GM21529 (cell line): Measurements from ENCODE around the gene ALDOB.
A peak's percentile ranks its signal among the peaks of the same experiment; 100 is the strongest.

Source experiments
- ATAC-seq: cut with Tn5 transposase; IDR thresholded peaks from one replicate; pipeline ENCODE4 v1.9.1; 2021; ENCODE audit not compliant: unreplicated experiment

The ALDOB gene

DNA sequence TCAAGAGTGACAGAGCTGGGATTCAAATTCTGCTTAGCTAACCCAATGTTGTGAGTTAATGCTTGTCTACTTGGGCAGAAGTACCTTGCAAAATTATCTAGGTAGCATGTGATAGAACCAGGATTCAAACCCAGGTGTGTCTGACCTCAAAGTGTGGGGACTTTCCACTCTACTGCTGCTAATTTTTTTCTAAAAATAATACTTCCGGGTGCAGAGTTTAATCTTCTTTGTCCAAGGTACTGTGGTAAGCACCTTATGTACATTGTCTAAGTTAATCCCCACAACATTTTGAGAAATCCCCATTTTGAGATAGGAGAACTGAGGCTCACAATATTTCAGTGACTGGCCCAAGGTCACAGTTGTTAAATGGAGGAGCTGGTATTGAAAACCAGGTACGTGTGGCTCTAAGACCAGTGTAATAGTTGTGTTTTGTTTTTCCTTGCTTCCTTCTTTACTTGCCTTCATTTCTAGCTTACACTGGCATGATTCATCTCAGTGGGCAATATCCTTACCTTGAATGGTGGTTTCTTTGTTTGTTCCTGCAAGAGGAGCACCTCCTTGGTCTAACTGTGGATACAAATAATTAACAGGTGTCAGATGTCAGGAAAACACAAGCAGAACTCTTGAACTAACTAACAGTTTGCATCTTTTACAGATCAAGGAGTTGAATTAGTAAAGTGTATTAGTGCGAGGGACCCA is 7.5 kb downstream of the ALDOB start:
- peak; percentile 73 for ATAC-seq

DNA sequence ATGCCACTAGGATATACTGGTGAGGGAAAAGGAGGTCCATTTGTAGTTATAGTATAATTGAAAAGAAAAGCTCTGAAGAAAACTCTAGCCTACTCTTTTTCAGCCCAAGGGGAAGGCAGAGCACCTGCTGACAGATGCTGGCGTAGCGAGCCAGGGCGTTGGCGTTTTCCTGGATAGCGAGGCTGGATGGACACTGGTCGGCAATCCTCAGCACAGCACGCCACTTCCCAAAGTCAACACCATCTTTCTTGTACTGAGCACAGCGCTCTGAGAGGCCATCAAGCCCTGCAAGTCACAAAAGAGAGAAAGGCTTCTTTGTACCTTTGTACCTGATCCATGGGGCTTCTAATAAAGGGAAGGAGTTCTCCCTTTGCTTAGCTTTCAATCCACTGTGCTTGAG is 8.2 kb downstream of the ALDOB start:
- ATAC-seq = no peak

DNA sequence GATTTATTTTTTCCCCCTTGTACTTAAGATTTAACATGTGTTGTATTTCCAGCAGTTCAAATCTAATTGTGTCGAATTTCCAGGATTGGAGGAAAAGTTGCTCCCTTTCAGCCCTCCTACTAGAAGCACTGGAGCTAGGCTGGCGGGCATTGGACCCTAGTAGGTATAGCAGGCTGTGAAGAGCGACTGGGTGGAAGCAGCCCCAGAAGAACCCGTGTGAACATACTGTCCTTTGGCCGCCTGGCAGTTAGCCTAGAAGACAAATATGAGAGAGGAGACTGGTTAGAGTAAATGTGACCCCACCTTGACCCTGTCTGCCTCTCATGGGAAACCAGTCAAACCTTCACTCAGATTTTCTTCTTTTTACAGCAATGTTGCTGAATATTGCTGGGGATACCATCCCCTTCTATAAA is 13.9 kb downstream of the ALDOB start:
- ATAC-seq = no peak

DNA sequence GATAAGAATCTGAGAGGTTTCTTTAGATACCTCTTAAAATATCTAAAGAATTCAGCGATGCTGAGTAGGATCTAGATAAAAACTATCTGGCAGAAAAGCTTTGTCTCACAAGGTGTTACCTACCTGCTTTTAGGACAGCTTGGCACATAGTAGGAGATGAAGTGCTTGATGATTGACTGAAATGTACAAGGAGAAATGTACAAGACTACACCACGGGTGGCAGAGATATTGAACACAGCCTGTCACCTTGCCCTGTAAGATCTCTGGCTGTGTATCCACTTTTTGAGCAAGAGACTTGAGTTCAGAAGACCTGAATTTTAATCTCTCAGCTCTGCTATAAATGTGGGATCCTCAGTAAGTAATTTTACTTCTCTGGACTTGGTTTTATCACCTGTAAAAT is 15.7 kb downstream of the ALDOB start:
- no peak for ATAC-seq

DNA sequence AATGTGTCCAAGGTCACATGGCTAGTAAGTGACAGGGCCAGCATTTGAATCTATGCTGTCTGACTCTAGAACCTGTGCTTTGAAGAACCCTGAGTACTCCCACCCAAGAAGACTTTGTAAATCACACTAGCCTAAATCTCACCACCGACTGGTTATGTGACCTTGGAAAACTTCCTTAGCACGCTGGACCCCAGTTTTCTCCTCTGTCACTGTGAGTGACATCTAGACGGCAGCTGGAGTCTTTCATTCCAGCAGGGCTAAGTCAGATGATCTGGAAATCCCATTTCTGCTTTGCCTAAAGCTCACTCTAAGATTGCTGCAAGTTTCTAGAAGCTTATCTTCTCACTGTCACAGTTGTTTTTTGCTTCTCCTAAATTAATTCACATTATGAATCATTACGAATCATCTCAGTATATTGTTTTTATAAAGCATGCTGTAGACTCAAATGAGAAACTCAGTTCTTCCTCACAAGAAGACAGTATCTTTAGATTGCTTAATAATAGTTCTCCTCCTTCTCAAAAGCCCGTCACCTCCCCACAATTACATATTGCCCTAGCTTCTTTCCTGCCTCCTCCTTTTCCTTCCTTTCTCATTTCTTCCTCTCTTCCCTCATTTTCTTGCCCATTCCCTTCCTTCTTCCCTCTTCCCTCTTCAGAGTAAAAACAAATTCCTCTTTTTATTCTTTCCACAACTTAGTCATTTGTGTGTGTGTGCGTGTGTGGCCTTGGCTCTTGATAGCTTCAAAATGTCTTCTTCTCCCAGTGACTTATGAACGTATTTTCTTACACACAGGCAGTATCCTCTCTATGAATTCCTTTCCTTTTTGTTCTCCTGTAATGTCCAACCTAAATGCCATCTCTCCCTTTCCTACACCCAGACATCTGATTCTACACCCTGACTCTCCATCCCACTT is 16.8 kb downstream of the ALDOB start:
- ATAC-seq = no peak

DNA sequence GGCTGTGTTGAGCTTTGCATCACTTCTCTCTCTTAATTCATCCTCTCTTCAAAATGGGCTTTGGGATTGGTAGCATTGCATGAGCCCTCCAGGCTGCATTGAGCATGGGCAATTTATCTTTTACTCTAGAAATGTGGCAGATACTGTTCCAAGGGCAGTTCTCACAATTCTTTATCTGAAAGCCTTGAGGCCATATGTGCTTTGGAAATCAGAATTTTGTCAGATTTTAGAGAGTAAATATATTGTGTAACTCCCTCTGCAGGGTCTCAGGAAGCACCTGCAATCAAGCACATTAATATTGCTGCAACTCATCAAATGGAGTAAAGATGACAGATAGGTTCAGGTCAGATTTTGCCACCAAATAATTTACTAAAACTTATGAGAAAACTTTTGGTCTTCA is 17.6 kb downstream of the ALDOB start:
- ATAC-seq = no peak

DNA sequence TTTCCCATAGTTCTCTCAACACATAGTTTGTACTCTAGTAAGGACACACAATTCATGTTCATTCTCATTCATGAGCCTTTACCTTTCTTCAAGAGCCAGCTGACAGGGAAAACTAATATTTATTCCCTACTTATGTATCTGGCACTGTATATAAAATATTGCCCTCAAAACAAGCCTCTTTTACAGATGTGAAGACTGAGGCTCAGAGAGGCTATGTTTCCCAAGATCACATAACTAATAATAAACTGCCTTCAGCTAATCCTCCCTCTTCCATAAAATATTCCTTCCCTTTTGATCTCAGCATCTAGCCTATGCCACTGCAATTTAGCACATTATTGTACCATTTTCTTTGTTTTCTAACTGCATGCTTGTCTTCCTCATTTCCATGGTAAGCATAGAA is 18.2 kb downstream of the ALDOB start:
- ATAC-seq = no peak

DNA sequence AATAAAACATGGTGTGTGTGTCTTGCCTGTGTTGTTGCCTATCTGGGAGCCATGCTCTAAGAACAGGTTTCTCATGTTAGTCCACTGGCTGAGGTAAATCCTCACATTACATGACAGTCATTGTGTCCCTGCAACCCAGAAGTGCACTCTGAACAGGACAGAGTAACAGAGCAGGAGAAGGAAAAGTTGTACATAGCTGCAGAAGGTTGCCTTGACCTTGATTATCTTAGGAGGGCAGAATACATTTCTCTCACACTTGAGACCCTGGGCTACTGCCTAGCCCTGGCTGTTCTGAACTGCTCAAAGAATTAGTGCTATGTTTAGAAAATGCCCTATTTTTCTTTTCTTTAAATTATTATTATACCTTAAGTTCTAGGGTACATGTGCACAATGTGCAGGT is 20.0 kb downstream of the ALDOB start:
- ATAC-seq = no peak

DNA sequence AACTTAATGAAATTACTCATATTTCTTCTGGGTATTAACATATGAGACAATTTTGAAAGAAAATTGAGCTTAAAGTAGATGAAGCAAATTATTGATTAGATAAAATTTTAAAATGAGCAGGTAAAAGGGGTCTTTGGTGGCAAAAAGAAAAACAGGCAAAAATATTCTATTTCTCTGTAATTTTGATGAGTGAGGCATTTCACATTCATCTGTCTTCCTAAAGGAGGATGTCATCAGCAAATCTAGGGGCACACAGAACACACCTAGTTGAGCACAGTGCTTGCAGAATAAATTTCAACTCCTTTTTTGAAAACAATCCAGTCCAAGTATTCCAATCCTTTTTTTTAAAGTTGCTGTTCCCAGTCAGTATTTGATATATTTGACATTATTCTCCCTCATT is 20.7 kb downstream of the ALDOB start:
- ATAC-seq = no peak

DNA sequence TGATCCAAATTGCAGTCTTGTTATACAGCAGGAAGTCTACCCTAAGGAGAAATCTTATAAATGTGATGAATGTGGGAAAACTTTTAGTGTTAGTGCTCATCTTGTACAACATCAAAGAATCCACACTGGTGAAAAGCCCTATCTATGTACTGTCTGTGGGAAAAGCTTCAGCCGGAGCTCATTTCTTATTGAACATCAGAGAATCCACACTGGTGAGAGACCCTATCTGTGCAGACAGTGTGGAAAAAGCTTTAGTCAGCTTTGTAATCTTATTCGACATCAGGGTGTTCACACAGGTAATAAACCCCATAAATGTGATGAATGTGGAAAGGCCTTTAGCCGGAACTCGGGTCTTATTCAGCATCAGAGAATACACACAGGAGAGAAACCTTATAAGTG is 26.5 kb downstream of the ALDOB start:
- no peak for ATAC-seq

DNA sequence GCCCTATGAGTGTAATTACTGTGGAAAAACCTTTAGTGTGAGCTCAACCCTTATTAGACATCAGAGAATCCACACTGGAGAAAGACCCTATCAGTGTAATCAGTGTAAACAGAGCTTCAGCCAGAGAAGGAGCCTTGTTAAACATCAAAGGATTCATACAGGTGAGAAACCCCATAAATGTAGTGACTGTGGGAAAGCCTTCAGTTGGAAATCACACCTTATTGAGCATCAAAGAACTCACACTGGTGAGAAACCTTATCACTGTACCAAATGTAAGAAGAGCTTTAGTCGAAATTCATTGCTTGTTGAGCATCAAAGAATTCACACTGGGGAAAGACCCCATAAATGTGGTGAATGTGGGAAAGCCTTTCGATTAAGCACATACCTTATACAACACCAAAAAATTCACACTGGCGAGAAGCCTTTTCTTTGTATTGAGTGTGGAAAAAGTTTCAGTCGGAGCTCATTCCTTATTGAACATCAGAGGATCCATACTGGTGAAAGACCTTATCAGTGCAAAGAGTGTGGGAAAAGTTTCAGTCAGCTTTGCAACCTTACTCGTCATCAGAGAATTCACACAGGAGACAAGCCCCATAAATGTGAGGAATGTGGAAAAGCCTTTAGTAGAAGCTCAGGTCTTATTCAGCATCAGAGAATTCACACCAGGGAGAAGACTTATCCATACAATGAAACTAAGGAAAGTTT is 27.0 kb downstream of the ALDOB start:
- no peak for ATAC-seq

DNA sequence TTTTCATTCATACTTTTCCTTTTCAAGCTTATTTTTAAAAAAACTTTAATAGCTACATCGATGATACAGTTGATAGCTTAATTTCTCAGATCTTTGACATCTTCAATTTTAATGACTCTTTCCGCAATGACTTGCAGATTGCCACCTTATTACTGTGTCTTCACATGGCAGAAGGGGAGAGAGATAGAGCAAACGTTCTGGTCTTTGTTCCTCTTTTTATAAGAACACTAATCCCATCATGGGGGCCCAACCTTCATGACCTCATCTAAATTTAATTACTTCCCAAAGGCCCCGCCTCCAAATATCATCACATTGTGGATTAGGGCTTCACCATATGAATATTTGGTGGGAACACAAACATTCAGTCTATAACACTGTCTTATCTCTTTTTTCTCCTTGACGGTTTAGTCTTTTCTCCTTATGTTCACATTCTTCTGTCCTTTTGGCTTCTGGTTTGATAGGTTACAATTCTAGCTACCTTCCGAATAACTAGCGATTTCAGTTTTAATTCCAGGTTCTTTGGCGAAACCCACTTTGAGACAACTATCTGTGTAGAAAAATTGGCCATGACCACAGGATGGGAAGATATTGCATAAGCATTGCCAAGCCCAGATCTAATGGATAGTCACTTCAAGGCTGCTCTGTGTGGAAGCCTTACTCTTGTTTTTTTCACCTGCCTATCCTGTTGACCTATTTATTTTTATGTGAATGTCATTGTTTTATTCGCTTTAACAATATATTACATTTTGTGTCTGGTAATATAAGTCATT is 31.9 kb downstream of the ALDOB start:
- no peak for ATAC-seq

DNA sequence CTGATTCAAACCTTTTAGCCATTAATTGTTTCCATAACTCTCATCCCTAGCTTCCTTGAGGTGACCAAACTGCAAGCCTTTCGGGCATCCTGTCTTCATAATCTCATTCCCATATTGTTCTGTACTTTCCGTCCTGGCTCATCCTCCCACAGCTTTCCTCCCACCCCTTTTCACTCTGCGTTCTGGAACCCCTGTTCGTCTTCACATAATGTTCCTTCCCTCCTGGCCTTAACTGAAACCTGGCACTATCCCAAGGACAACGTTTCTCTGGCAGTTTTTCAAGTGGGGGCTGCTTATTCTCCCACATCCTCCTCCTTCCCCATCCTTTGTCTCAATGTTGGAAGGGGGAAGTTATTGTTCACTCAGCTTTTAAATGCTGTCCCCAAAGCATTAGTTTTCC is 35.5 kb downstream of the ALDOB start:
- ATAC-seq = no peak

DNA sequence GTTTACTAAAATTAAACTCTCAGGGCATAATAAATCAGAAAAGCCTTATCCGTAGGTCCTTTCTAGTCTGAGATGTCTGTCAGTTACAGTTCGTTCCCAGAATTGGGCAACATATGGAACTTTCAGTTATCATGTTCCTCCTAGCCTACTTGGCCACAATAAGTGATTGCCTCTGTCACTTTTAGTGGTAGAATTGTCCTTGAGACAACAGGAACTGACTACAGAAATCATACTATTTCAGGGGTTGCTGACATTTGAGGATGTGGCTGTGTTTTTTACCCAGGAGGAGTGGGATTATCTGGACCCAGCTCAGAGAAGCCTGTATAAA is 36.0 kb downstream of the ALDOB start:
- ATAC-seq = no peak

DNA sequence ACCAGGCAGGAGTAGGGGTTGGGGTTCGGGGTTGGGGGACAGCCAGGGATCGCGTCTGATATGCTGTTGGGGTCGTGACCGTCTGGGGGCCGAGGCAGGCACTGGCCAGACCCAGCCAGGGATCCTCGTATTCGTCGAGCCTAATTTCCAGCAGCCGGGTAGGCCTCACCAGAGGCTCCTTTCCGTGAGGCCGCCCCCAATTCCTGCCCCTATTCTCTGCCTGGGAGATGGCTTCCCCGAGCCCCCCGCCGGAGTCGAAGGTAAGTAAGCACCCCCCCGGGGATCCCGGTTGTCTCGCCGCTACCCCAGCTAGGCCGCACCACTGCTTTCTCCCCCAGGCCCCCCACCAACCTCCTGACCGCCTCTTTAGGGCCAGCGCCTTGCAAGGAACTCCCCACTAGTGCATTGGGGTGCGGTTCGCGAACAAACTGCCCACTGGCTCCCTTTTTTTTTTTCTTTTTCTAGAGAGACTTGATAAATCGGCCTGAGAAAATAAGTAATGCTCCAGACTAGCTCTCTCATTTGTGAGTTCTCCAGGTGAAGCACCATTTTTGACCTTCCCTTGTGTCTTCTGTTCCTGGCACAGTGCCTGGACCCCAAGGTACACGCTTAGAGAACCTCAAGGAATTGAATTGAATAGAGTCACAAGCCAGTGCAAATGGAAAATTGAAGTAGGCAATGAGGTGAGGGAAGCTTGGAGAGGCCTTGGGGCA is 36.5 kb downstream of the ALDOB start:
- peak; percentile 9 for ATAC-seq

DNA sequence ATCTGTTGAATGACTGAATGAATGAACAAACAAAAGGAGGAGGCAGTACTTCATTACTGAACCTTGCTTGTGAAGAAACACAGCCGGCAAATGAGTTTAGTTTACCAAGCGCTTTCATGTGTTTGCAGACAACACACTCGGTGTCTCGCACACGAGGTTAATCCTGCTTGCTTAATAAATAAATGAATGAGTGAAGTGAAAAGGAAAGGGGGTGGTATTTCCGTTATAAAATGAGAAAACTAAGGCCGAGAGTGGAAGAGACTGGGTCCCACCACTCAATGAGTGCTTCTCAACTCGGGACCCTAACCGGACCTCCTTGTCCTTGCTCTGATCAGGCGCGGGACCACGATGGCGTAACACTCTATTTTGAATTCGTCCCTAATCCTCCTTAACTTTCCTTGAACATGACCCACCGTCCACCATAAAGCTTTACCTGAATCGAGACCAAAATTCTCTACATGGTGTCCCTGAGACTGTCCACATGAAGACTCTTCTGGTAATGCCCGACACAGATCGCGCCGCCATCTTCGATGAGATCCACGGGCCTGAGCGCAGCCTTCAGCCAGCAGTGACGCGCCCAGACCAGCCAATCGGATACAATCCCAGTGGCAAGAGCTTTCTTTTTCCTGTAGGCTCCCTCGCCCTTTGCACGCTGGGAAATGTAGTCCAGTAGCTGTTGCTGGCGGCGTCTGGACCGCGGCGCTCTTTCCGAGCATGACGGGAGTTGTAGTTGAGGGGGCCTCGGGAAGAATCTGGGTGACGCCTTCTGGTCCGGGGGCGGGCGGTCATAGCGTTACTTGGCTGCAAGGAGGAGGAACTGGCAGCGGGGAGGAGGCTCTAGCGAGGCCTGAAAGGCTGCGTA is 37.3 kb downstream of the ALDOB start, which contains the start of the genes MRPL50 and ZNF189:
Gene MRPL50, minus strand, starts transcription at position 551 of the 862 bp plus-strand sequence. Its CDS starts 26 bp downstream, at position 525.
Gene ZNF189, plus strand, starts transcription at position 784 of the 862 bp plus-strand sequence. CDS start 306 bp downstream, outside the sequence.
- ATAC-seq = peak; percentile 97

DNA sequence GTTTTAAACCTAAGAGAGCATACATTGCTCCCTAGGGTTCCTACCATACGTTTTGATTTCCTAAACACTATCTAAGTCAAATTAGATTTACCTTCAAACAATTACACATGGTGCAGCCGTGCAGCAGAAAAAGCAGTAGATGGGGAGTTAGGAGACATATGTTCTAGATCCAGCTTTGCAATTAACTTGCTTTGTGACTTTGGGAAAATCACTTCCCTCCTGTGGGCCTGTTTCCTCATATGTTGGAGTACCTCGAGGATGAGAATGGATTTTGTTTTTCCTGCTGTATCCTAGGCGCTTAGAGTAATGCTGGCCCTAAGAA is 37.9 kb downstream of the ALDOB start:
- no peak for ATAC-seq

DNA sequence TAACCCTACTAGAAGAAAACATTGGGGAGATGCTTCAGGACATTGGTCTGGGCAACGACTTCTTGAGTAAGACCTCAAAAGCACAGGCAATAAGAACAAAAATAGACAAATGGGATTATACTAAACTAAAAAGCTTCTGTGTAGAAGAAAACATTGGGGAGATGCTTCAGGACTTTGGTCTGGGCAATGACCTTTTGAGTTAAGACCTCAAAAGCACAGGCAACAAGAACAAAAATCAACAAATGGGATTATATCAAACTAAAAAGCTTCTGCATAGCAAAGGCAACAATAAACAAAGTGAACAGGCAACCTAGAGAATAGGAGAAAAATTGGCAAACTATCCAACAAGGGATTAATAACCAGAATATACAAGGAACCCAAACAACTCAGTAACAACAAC is 40.9 kb downstream of the ALDOB start:
- ATAC-seq = no peak

DNA sequence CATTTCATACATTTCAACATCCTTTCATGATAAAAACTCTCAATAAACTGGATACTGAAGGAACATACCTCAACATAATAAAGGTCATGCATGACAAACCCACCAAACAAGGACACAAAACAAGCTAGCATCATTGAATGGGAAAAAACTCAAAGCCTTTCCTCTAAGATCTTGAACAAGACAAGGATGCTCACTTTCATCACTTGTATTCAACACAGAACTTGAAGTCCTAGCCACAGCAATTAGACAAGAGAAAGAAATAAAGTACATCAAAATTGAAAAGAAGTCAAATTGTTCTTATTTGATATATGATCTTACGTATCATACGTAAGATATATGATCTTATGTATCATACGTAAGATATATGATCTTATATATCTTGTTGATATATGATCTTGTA is 42.4 kb downstream of the ALDOB start:
- ATAC-seq = no peak
